ENCODE results near the gene GATA1.
"Not testable (repeated sequence)": the region's sequence is repeated elsewhere in the genome, so short reads cannot be mapped to it uniquely, and the experiment has no call there.

GATA1 gene

GRCh38 chrX:48806081-48806480, 19.7 kb downstream of the GATA1 start:
- no peak for DNase-seq (ENCODE audit: low read depth in 3 of 3, low spot score in 1 of 3)

- DNase-seq (ENCODE audit: low read depth in 3 of 3, low spot score in 1 of 3) = no peak
Measured at GRCh38 chrX:48813644-48814043, 27.3 kb downstream of the GATA1 start.

- no peak for DNase-seq (ENCODE audit: low read depth in 3 of 3, low spot score in 1 of 3)
Measured at GRCh38 chrX:48814722-48815121, 28.3 kb downstream of the GATA1 start.

DNA sequence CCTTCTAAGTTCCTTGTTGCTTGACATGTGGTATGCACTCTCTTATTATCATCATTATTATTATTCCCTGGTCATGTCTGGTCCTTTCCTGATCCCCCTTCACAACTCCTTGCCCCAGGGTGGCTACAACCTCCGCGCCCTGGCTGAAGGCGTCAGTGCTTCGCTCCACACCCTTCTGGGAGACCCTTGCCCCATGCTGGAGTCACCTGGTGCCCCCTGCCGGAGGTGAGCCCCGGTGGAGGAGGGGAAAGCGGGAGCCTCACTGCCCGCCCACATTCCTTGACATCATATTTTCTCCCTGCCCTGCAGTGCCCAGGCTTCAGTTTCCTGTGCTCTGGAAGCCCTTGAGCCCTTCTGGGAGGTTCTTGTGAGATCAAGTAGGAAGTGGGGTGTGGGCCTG, 28.9 kb downstream of the GATA1 start:
- no peak for DNase-seq (ENCODE audit: low read depth in 3 of 3, low spot score in 1 of 3)

DNA sequence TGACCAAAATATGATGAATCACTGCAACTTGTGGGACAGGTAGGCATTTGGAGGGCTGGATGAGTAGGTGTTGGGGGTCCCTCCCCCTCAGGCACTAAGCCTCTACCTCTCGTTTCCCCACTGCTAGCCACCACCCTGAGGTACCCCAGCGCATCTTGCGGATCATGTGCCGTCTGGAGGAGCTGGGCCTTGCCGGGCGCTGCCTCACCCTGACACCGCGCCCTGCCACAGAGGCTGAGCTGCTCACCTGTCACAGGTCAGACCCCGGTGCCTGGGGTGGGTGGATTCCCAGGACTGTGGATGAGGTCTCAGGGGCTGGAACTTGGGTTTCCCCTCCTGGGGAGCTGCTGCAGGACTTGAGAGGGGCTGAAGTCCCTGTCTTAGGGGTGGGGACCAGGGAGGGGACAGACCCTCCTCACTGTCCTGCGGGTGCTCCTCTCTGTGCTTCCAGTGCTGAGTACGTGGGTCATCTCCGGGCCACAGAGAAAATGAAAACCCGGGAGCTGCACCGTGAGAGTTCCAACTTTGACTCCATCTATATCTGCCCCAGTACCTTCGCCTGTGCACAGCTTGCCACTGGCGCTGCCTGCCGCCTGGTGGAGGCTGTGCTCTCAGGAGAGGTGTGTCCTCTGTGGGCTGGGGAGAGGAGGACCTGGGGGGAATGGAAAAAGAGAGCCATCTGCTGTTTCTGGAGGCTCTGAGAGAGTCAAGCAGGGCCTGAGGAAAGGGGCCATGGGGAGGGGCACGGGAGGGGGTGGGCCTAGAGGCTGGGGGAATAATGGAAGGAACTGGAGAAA, 29.8 kb downstream of the GATA1 start:
- no peak for DNase-seq (ENCODE audit: low read depth in 3 of 3, low spot score in 1 of 3)

DNA sequence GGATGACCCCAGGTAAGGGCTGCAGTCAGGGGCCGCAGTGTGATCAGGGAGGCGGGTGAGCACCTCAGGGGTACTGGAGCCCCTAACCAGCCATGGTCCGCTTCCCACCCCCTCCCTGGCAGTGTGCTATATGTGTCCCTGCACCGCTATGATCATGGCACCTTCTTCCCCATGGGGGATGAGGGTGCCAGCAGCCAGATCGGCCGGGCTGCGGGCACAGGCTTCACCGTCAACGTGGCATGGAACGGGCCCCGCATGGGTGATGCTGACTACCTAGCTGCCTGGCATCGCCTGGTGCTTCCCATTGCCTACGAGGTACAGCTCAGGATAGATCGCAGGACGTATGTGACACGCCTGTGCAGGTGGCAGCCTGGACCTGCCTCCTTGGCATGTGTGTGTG, 31.7 kb downstream of the GATA1 start:
- DNase-seq (ENCODE audit: low read depth in 3 of 3, low spot score in 1 of 3) = no peak

GRCh38 chrX:48818866-48819265, 32.5 kb downstream of the GATA1 start:
- no peak for DNase-seq (ENCODE audit: low read depth in 3 of 3, low spot score in 1 of 3)

DNA sequence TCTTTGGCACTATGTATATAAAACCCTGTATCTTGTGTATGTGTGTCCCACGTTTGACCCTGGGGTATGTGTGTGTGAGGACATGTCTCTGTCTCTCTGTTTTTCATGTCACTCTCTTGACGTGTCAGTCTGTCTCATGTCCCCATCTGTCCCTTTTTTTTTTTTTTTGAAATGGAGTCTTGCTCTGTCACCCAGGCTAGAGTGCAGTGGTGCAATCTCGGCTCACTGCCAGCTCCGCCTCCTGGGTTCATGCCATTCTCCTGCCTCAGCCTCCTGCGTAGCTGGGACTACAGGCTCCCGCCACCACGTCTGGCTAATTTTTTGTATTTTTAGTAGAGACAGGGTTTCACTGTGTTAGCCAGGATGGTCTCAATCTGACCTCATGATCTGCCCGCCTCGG, 33.0 kb downstream of the GATA1 start:
- DNase-seq (ENCODE audit: low read depth in 3 of 3, low spot score in 1 of 3) = not testable (repeated sequence)

DNA sequence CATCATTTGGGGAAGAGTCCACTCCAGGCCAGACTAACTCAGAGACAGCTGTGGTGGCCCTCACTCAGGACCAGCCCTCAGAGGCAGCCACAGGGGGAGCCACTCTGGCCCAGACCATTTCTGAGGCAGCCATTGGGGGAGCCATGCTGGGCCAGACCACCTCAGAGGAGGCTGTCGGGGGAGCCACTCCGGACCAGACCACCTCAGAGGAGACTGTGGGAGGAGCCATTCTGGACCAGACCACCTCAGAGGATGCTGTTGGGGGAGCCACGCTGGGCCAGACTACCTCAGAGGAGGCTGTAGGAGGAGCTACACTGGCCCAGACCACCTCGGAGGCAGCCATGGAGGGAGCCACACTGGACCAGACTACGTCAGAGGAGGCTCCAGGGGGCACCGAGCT, 36.7 kb downstream of the GATA1 start:
- DNase-seq (ENCODE audit: low read depth in 3 of 3, low spot score in 1 of 3) = no peak

DNA sequence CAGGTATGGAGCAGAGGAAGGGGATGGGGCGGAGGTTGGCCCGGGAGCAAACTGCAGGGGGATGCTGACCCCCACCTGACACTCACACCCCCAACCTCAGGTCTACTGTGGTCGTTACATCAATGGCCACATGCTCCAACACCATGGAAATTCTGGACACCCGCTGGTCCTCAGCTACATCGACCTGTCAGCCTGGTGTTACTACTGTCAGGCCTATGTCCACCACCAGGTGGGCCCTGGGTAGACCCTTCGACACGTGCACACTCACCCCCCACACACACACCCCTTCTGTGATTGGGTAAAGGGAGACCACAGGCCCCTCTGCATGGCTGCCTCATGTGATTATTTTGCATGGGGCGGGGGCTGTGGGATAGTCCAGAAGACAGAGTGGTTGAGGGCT, 37.7 kb downstream of the GATA1 start:
- DNase-seq (ENCODE audit: low read depth in 3 of 3, low spot score in 1 of 3) = no peak

- DNase-seq (ENCODE audit: low read depth in 3 of 3, low spot score in 1 of 3) = no peak
Measured at GRCh38 chrX:48826135-48826875, 39.9 kb downstream of the GATA1 start, which contains the start of gene ERAS. Gene ERAS (plus strand): TSS chrX:48826513. CDS start chrX:48829124, 2,611 bp downstream.

DNA sequence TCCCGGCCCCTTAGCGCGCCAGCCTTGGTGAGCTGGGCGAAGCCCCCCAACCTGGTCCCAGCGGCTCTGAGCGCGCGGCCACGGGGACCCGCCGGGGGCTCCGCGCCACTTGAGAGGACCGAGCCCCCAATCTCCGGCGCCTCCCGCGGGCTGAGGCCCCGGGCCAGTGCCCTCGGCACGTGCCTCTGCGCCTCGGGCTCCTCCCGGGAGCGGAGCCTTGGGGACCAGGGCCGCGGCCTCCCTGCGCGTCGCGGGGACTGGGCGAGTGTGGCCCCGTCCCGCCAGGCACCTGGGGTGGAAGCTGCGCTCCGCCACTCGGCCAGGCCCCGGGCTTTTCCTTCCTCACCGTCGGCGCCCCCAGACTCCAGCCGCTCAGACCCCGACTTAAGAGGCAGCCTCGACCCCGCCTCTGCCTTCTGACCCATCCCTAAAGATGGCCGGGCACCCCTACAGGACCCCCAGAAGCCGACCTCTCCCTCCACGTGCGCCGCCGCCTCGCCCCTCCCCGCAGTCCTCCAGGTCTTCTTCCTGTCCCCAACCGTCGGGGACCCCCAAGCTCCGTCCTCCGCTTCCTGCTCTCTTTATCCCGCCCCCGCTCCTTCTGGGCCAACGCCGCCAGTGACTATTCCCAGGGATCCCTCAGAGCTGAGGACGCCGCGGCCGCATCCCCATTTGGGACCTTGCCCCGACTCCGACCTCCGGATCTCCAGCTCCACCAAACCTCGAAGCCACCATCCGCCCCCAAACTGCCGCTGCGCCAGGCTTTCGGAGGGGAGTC, 40.7 kb downstream of the GATA1 start:
- DNase-seq (ENCODE audit: low read depth in 3 of 3, low spot score in 1 of 3) = no peak

GRCh38 chrX:48827654-48827968, 41.2 kb downstream of the GATA1 start:
- DNase-seq (ENCODE audit: low read depth in 3 of 3, low spot score in 1 of 3) = no peak

- DNase-seq (ENCODE audit: low read depth in 3 of 3, low spot score in 1 of 3) = no peak
Measured at GRCh38 chrX:48829016-48829735, 42.8 kb downstream of the GATA1 start.

DNA sequence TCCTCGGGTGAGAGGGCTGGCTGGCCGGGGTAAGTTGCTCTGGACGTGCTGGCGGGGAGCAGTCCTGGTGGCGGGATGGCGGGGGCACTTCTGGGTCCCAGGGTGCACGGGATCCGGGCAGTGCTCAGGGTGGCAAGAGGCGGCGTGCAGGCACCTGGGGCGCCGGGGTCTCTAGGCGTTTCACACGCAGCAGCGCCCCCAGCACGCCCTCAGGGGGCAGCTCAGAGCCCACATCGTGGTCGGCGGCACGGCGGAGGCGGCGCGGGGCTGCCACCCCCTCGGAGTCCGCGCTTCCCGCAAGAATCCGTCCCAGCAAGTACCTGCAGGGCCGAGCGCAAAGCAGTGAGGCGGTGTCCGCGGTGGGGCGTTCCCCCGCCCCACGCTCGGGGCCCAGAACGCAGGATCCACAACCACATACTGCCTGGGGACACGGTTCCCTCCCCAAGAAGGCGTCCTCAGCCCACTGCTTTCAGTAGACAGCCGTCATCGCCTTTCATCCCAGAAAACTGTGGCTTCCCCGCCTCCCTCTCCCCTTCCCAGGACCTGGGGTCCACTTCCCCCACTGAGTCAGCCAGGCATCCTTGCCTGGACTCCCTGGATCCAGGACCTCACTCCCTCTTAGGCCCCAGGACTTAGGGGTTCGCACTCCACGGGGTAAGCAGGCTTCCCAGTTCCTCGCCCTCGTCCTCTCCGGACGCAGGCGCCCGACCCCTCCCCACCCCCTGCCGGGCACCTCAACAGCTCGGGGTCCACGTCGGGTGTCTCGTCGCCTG, 44.9 kb downstream of the GATA1 start:
- DNase-seq (ENCODE audit: low read depth in 3 of 3, low spot score in 1 of 3) = no peak

DNA sequence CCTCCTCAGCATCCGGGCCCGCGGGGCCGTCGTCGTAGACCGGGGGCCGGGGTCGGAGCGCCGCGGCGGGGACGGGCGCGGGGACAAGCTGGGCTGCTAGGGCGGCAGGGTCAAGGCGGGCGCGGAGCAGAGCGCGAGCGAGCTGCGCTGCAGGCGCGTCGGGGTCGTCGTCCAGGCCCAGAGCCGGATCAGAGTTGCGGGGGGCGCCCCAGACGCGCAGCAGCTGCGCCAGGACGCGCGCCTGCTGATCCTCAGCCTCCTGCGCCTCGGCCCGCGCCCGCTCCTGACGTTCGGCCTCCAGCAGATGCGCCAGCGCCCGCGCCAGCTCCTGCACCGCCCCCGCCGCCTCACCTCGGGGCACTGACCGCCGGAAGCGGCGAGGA, 45.5 kb downstream of the GATA1 start:
- no peak for DNase-seq (ENCODE audit: low read depth in 3 of 3, low spot score in 1 of 3)

- no peak for DNase-seq (ENCODE audit: low read depth in 3 of 3, low spot score in 1 of 3)
Measured at GRCh38 chrX:48833542-48834138, 47.2 kb downstream of the GATA1 start.

- DNase-seq (ENCODE audit: low read depth in 3 of 3, low spot score in 1 of 3) = no peak
Measured at GRCh38 chrX:48834383-48834709, 48.0 kb downstream of the GATA1 start.

- peak in 1 of 3 donors; percentile 6 for DNase-seq (ENCODE audit: low read depth in 3 of 3, low spot score in 1 of 3)
Measured at GRCh38 chrX:48835524-48836329, 49.3 kb downstream of the GATA1 start, which contains the start of gene PCSK1N. Gene PCSK1N (minus strand): TSS chrX:48835610. CDS start chrX:48835532, 78 bp downstream.
